ENCODE results near the gene CFAP73.

Gene CFAP73

DNA sequence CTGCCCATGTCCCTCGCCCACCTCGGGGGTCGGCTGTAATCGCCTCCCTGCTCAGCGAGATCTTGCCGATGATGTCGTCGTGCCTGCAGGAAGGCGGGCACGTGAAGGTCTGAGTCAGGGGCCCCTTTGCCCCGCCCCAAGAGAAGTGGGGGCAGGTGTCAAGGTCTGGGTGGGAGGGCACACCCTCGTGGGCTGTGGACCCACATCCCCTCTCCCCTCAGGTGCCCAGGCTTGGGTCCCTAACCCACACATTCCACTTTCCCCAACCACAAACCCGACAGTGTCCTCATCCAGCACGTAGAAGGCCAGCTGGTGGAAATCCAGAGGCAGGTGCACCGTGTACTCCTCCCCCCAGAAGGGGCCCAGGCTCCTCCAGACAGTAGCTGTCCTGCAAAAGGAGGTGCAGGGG is 21.7 kb upstream of the CFAP73 start:
- Histone ChIP-seq H3K4me2 (ENCODE audit: low read length) (no peak overlapping the region), H3K9ac (ENCODE audit: low read depth, low read length) (no peak overlapping the region), H3K36me3 (ENCODE audit: insufficient read depth, low read length) (no peaks in the 10 kb centered on the region), H3K4me3 (ENCODE audit: low read length) (no peak overlapping the region), H3K27me3 (ENCODE audit: control insufficient read depth, insufficient read depth, low read length) (peaks cover 18% of the 10 kb centered on the region), H3K9me3 (replicated peaks; ENCODE audit: low read length) (no peaks in the 10 kb centered on the region), H3K4me1 (ENCODE audit: control insufficient read depth, insufficient read depth, low read length) (peaks cover 3% of the 10 kb centered on the region)

DNA sequence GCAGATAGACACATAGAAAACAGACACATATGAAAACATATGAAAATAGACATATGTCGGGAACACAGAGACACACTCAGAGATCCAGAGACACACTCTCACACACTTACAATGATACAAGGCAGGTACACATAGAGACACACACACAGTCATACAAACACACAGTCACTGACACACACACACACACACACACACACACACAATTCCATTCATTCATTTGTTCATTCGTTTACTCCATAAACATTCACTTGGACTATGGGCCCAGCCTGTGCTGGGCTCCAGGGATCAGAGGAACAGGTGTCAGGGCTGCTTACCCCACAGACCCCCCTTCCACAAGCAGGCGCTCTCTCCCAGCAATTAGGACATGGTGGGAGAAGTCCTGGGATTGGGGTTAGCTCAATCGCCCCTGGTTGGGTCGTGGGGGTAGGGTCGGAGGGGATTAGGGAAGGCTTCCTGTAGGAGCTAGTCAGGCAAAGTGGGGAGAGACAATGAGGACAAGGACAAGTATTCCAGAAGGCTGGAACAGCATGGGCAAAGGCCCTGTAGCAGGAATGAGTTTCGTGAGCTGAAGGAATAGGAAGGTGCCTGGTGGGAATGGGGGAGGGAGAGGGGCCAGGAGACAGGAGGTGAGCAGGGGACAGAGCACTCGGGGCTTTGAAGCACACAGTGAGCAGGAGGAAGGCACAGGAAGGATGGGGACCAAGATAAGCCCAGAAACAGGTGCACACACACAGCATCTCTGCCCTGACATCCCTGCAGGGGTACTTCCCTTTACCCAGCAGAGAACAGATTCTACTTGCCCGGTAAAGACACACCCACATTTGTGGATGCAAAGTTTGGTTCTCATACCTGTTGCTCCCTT is 20.5 kb upstream of the CFAP73 start:
- Histone ChIP-seq H3K36me3 (ENCODE audit: insufficient read depth, low read length) (no peaks in the 10 kb centered on the region), H3K4me3 (ENCODE audit: low read length) (no peak overlapping the region), H3K27me3 (ENCODE audit: control insufficient read depth, insufficient read depth, low read length) (peaks cover 18% of the 10 kb centered on the region), H3K9me3 (replicated peaks; ENCODE audit: low read length) (no peaks in the 10 kb centered on the region), H3K4me1 (ENCODE audit: control insufficient read depth, insufficient read depth, low read length) (peaks cover 3% of the 10 kb centered on the region), H3K4me2 (ENCODE audit: low read length) (no peak overlapping the region), H3K9ac (ENCODE audit: low read depth, low read length) (no peak overlapping the region)

DNA sequence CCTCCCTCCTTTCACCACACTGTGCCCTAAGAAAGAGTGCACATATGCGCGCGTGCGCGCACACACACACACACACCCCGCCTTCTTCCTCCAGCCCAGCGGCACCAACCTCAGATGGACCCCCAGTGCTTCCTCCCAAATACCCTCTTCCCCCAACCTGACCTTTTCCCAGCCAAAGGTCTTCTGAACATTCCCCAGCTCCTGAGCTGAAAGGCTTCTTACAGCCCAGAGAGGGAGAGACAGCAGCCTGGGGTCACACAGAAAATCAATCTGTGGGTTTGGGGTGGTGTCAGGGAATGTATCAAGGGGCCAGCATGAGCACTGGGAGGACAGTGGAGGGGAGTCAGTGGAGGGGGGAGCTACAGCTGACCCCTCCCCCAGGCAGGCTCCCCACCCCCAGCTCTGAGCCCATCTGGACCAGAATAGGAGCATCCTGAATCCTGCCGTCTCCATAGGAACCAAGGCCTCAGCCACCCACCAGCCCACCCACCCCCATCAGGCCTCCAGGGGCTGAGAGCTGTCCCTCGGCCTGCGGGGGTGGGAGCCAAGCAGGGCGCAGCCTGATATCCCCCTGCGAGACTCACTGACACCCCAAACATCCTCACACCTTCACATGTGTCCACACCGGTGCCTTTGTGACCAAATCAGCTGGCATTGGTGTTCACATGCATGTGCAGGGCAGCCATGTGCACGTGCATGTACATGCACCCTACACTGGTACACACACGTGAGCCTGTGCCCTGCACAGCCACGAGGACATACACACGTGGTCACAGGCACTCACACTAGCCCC is 19.7 kb upstream of the CFAP73 start:
- Histone ChIP-seq H3K4me1 (ENCODE audit: control insufficient read depth, insufficient read depth, low read length) (peaks cover 3% of the 10 kb centered on the region), H3K9me3 (replicated peaks; ENCODE audit: low read length) (no peaks in the 10 kb centered on the region), H3K9ac (ENCODE audit: low read depth, low read length) (no peak overlapping the region), H3K4me2 (ENCODE audit: low read length) (no peak overlapping the region), H3K27me3 (ENCODE audit: control insufficient read depth, insufficient read depth, low read length) (peaks cover 18% of the 10 kb centered on the region), H3K36me3 (ENCODE audit: insufficient read depth, low read length) (no peaks in the 10 kb centered on the region), H3K4me3 (ENCODE audit: low read length) (no peak overlapping the region)

DNA sequence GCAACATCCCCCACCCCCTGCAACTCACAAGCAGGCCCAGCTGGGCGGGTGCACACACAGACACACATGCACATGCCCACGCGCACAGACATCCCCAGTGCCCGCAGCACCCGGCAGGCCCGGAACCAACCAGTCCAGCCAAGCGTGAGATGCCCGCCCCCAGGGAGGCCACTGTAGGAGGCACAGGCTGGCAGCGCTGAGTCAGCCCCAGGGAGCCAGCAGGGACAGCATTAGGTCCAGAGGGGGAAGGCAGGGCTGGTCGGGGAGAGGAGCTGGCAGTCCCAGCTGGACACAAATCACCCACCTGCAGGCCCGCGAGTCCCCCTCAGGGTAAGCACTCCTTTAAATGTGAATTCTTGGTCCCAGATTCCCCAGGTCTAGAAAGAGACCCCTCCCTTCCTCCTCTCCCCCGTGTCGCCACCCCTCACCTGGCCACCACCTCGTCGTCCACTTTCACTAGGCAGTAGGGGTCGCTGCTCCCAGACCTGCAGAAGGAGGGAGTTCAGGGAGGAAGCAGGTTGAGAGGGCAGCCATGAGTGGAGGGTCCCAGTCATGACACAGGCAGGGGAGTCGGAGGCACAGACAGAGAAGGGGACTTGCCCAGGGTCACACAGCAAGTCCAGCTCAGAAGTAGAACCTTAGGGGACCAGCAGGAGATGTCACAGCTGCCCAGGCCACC is 18.9 kb upstream of the CFAP73 start:
- no peak overlapping the region for H3K4me2 ChIP-seq (ENCODE audit: low read length)
- peaks cover 3% of the 10 kb centered on the region for H3K4me1 ChIP-seq (ENCODE audit: control insufficient read depth, insufficient read depth, low read length)
- H3K27me3 ChIP-seq (ENCODE audit: control insufficient read depth, insufficient read depth, low read length), result peaks cover 24% of the 10 kb centered on the region
- H3K36me3 ChIP-seq (ENCODE audit: insufficient read depth, low read length), result no peaks in the 10 kb centered on the region
- H3K4me3 ChIP-seq (ENCODE audit: low read length), result no peak overlapping the region
- no peaks in the 10 kb centered on the region for H3K9me3 ChIP-seq (replicated peaks; ENCODE audit: low read length)
- no peak overlapping the region for H3K9ac ChIP-seq (ENCODE audit: low read depth, low read length)

DNA sequence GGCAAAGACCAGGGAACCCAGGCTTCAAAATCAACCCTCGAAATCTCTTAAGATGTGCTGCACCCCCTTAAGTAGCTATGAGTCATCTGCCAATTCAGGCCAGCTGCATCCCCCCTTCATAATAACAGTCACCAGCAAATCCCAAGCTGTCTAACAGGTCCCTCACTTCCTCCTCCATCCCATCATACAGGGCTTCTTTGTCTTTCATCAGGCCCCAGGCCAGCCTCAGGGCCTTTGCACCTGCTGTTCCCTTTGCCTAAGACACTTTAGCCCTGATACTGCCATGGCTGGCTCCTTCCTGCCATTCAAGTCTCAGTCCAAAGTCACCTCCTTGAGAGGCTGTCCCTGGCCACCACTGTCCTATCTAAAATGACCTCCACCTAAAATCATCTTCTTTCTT is 18.0 kb upstream of the CFAP73 start:
- H3K9me3 ChIP-seq (replicated peaks; ENCODE audit: low read length), result no peaks in the 10 kb centered on the region
- peaks cover 3% of the 10 kb centered on the region for H3K4me1 ChIP-seq (ENCODE audit: control insufficient read depth, insufficient read depth, low read length)
- no peak overlapping the region for H3K4me2 ChIP-seq (ENCODE audit: low read length)
- H3K9ac ChIP-seq (ENCODE audit: low read depth, low read length), result no peak overlapping the region
- H3K27me3 ChIP-seq (ENCODE audit: control insufficient read depth, insufficient read depth, low read length), result peaks cover 31% of the 10 kb centered on the region
- H3K36me3 ChIP-seq (ENCODE audit: insufficient read depth, low read length), result no peaks in the 10 kb centered on the region
- H3K4me3 ChIP-seq (ENCODE audit: low read length), result no peak overlapping the region

DNA sequence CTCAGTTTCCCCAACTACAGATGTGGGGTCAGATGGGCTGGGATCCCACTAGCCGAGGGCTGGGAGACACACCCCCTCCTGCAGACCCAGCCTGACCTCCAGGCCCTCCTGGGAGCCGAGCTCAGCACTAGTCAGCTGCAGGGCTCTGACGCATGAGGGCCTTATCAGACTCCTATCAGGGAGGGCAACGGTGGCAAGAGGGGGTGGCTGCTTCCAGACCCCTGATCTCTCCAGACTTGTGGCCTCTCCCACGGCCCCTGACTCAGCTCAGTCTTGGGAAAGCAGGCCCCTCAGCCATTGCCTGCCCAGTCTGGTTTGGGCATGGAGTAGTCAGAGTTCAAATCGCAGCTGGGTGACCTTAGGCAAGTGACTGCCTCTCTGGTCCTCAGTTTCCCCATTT is 16.5 kb upstream of the CFAP73 start:
- Histone ChIP-seq H3K27me3 (ENCODE audit: control insufficient read depth, insufficient read depth, low read length) (peaks cover 31% of the 10 kb centered on the region), H3K9ac (ENCODE audit: low read depth, low read length) (no peak overlapping the region), H3K4me3 (ENCODE audit: low read length) (no peak overlapping the region), H3K9me3 (replicated peaks; ENCODE audit: low read length) (no peaks in the 10 kb centered on the region), H3K4me2 (ENCODE audit: low read length) (no peak overlapping the region), H3K36me3 (ENCODE audit: insufficient read depth, low read length) (no peaks in the 10 kb centered on the region), H3K4me1 (ENCODE audit: control insufficient read depth, insufficient read depth, low read length) (peaks cover 3% of the 10 kb centered on the region)

DNA sequence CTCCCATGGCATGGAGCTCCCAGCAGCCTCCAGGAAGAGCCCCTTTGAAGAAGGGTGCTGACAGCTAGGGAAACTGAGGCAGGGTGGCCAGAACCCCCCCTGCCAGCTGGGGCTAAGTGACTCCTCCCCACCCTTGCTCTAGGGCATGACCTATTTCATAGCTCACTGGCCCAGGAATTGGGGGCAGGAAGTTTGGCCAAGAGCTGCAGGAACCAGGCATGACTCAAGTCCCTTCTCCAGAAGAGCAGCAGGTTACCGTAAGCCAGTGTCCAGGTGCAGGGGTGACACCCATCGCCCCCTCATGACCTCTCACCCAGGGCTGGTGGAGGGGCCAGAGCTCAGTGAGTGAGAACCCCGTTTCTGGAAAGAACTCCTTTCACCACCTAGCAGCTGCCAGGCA is 15.9 kb upstream of the CFAP73 start:
- Histone ChIP-seq H3K9ac (ENCODE audit: low read depth, low read length) (no peak overlapping the region), H3K36me3 (ENCODE audit: insufficient read depth, low read length) (no peaks in the 10 kb centered on the region), H3K4me3 (ENCODE audit: low read length) (no peak overlapping the region), H3K4me2 (ENCODE audit: low read length) (no peak overlapping the region), H3K4me1 (ENCODE audit: control insufficient read depth, insufficient read depth, low read length) (peaks cover 3% of the 10 kb centered on the region), H3K27me3 (ENCODE audit: control insufficient read depth, insufficient read depth, low read length) (peaks cover 26% of the 10 kb centered on the region), H3K9me3 (replicated peaks; ENCODE audit: low read length) (no peaks in the 10 kb centered on the region)

DNA sequence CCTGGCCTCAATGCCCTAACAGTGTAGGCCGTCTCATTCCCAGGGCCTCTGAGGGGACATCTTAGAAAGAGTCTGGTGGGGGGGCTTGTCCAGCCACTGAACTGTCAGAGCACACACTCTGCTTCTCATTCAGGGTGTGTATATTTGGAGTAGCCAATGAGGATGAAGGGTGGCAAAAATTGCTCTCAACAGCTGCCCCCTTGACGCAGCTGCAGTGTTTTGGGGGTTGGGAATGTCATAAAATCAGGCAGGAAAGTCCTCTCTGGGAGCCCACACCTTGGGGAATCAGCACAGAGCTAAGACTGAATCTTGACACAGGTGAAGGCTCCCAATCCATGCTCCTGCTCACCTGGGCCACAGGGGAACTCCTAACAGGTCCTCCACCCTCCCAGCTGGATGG is 15.5 kb upstream of the CFAP73 start:
- Histone ChIP-seq H3K27me3 (ENCODE audit: control insufficient read depth, insufficient read depth, low read length) (peaks cover 24% of the 10 kb centered on the region), H3K4me1 (ENCODE audit: control insufficient read depth, insufficient read depth, low read length) (peaks cover 3% of the 10 kb centered on the region), H3K9me3 (replicated peaks; ENCODE audit: low read length) (no peaks in the 10 kb centered on the region)

DNA sequence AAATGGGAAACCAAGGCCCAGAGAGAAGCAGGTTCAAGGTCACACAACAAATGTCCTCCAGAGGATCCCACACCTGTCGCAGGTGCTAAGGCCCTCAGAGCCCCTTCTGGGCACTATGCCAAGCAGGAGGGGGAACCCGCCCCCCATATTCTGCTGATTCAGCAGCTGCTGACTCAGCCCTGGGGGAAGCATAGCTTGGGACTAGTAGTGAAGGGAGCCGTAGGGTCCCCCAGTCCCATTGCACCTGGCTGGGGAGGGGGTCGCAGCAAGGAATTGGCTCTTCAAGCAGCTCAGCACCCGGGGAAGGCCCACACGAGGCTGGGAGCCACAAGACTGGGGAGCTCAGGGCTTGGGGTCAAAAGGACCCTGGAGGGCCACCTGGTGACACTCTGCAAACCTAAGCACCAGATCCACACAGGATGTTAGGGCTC is 15.0 kb upstream of the CFAP73 start:
- peaks cover 3% of the 10 kb centered on the region for H3K4me1 ChIP-seq (ENCODE audit: control insufficient read depth, insufficient read depth, low read length)
- H3K27me3 ChIP-seq (ENCODE audit: control insufficient read depth, insufficient read depth, low read length), result peaks cover 24% of the 10 kb centered on the region
- no peaks in the 10 kb centered on the region for H3K9me3 ChIP-seq (replicated peaks; ENCODE audit: low read length)
- no peak overlapping the region for H3K4me2 ChIP-seq (ENCODE audit: low read length)
- H3K36me3 ChIP-seq (ENCODE audit: insufficient read depth, low read length), result no peaks in the 10 kb centered on the region
- H3K9ac ChIP-seq (ENCODE audit: low read depth, low read length), result no peak overlapping the region
- no peak overlapping the region for H3K4me3 ChIP-seq (ENCODE audit: low read length)

More for the DNA sequence above, 15.5 kb upstream of the CFAP73 start:
- Histone ChIP-seq H3K4me2 (ENCODE audit: low read length) (no peak overlapping the region), H3K4me3 (ENCODE audit: low read length) (no peak overlapping the region), H3K36me3 (ENCODE audit: insufficient read depth, low read length) (no peaks in the 10 kb centered on the region), H3K9ac (ENCODE audit: low read depth, low read length) (no peak overlapping the region)

DNA sequence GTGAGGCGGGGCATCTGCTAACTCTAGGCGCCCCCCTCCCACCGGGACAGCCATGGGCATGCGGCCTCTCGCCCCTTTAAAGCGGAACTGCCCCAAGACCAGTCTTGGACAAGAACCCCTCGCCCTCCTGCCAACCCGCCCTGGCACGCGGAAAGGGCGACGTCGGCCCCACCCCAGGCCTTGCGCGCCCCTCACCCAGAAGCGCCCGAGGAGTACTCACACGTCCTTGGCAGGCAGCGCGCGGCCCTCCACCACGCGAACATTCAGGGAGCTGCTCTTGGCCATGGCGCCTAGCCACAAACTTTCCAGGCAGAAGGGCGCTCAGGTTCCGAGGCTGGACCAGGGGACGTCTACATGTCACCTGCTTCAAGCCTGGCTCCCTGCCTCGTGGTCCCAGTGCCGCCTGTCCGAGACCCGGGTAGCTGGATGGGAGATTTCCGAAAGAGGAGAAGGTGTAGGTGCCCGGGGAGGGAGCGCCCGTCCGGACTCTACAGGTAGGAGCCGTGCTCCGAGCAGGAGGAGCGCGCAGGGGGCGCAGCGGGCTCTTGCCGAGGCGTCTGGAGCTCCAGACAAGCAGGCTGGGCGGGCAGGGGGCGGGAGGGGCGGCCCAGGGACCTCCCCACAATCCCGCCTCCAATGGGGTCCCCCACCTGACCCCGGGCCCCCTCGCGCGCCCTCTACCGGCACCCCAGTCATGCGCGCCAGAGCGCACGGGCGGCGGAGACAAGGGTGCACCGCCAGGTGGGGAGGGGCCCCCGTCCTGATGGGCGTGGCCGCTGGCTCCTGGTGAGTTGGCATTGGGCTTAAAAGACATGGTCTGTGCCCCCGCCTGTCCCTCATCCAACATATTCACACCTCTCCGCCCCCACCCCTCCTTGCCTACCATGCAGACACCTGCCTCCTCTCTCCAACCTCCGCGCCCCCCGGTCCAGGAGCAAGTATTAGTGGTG is 14.1 kb upstream of the CFAP73 start, which contains the start of gene RASAL1:
RASAL1 (minus strand) TSS at position 584 of the 950 bp plus-strand sequence; CDS start at position 285, 299 bp downstream.
- Histone ChIP-seq H3K9ac (ENCODE audit: low read depth, low read length) (no peak within 1 kb of the TSS), H3K4me3 (ENCODE audit: low read length) (no peak within 1 kb of the TSS)

More for the DNA sequence above, 14.1 kb upstream of the CFAP73 start, which contains the start of gene RASAL1:
- Histone ChIP-seq H3K9me3 (replicated peaks; ENCODE audit: low read length) (no peaks in the 10 kb centered on the region), H3K27me3 (ENCODE audit: control insufficient read depth, insufficient read depth, low read length) (peaks cover 24% of the 10 kb centered on the region), H3K4me2 (ENCODE audit: low read length) (no peak within 1 kb of the TSS), H3K36me3 (ENCODE audit: insufficient read depth, low read length) (no peaks in the 10 kb centered on the region), H3K4me1 (ENCODE audit: control insufficient read depth, insufficient read depth, low read length) (peaks cover 2% of the 10 kb centered on the region)

Data from skeletal muscle satellite cell (primary cell).